SK-N-SH (cell line): Measurements from ENCODE around the gene EFCAB8.

Experiments
- EZH2phosphoT487 ChIP-seq: fragments of 200-600 bp; sonication (generic); IDR thresholded peaks from 2 replicates; pipeline ENCODE4 v1.6.1; 2017; ENCODE audit warnings: low read depth, mixed run types, mild to moderate bottlenecking, antibody characterized with exemption, moderate library complexity, borderline replicate concordance
- FOXM1 ChIP-seq: IDR thresholded peaks from 2 replicates; pipeline ENCODE4 v1.4.0; 2012; ENCODE audit warnings: low read depth, mild to moderate bottlenecking
- GATA2 ChIP-seq: sonication (generic); formaldehyde crosslinking; IDR thresholded peaks from 2 replicates; pipeline ENCODE4 v1.5.0; 2020; ENCODE audit warnings: mild to moderate bottlenecking, missing genetic modification reagents
- NFIC ChIP-seq: IDR thresholded peaks from 2 replicates; pipeline ENCODE4 v1.4.0; 2012; ENCODE audit warnings: borderline replicate concordance
- SMC3 ChIP-seq: IDR thresholded peaks from 2 replicates; pipeline ENCODE4 v1.6.1; 2012; ENCODE audit warnings: low read depth, low read length, improper control_type of control experiment
- TCF12 ChIP-seq: IDR thresholded peaks from 2 replicates; pipeline ENCODE4 v1.4.0; 2012
- YY1 ChIP-seq: IDR thresholded peaks from 2 replicates; pipeline ENCODE4 v1.4.0; 2012; ENCODE audit warnings: low read depth, mild to moderate bottlenecking
- TF ChIP-seq, protein P1 (sequence below): fragments of 200-600 bp; sonication (generic); IDR thresholded peaks from 2 replicates; pipeline ENCODE4 v1.6.1; 2017; ENCODE audit warnings: antibody characterized with exemption, mild to moderate bottlenecking, moderate library complexity

DNA sequence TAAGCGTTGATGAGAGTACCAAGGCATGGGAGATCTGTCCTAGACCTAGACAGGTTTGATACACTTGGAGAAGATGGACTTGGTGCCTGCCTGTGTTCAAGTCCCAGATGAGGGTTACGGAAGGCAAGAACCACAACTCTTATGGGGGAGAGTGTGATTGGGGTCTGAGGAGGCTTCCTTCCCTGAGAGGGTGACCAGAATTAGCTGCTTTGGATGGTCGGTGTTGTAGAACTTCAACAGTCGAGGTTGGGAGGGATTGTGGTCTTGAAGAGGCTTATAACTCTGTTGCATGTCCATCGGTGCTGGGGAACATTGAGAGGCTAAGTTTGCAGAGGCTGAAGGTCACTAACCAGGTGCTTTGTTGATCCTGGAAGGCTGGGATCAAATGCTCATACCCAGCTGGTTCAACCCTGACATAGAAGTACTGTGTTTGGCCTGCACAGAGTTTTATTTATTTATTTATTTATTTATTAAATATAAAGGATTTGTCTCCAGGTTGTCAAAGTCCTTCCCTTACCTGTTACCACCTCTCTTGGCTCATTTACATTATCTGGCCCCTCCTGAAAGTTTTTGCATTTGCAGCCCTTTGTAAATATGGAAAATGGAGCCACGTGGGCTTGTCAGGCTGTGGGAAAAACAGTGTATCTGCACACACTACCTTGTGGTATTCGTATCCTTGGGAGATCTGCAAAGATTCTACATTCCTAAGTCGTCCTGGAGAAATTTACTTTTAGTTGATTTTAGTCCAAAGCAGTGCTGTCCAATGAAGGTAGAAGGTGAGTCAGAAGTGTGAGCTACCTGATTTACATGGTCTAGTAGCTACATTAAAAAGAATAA, 15.8 kb upstream of the EFCAB8 start:
- TF ChIP-seq FOXM1, result no peak
- TF ChIP-seq, protein P1, sequence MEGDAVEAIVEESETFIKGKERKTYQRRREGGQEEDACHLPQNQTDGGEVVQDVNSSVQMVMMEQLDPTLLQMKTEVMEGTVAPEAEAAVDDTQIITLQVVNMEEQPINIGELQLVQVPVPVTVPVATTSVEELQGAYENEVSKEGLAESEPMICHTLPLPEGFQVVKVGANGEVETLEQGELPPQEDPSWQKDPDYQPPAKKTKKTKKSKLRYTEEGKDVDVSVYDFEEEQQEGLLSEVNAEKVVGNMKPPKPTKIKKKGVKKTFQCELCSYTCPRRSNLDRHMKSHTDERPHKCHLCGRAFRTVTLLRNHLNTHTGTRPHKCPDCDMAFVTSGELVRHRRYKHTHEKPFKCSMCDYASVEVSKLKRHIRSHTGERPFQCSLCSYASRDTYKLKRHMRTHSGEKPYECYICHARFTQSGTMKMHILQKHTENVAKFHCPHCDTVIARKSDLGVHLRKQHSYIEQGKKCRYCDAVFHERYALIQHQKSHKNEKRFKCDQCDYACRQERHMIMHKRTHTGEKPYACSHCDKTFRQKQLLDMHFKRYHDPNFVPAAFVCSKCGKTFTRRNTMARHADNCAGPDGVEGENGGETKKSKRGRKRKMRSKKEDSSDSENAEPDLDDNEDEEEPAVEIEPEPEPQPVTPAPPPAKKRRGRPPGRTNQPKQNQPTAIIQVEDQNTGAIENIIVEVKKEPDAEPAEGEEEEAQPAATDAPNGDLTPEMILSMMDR, result no peak
- no peak for TF ChIP-seq YY1
- no peak for TF ChIP-seq GATA2 (CRISPR knock-in tag)
- TF ChIP-seq NFIC, result no peak
- TF ChIP-seq SMC3, result no peak
- TF ChIP-seq TCF12, result no peak
- TF ChIP-seq EZH2phosphoT487, result no peak
